ENCODE data around the gene KIRREL2. TPM values are rescaled to one million over a fixed set of nuclear protein-coding genes. Genes with fewer than 3 reads are reported as not detected.
"Not testable (repeated sequence)": the region's sequence is repeated elsewhere in the genome, so short reads cannot be mapped to it uniquely, and the experiment has no call there.

The KIRREL2 gene
- total RNA-seq, 1 experiment from 2014 or later = not detected

GRCh38 chr19:35897706-35898451, 41.2 kb downstream of the KIRREL2 start:
- no peak for DNase-seq (ENCODE audit: low read depth)

GRCh38 chr19:35898499-35898809, 41.7 kb downstream of the KIRREL2 start:
- no peak for DNase-seq (ENCODE audit: low read depth)

GRCh38 chr19:35899547-35900214, 43.0 kb downstream of the KIRREL2 start:
- DNase-seq (ENCODE audit: low read depth) = peak; percentile 77

GRCh38 chr19:35901055-35901644, 44.4 kb downstream of the KIRREL2 start:
- no peak for DNase-seq (ENCODE audit: low read depth)

GRCh38 chr19:35901854-35902661, 45.3 kb downstream of the KIRREL2 start, which contains the start of gene HCST:
Gene HCST (plus strand): TSS chr19:35902529. CDS start chr19:35902594, 65 bp downstream.
- DNase-seq (ENCODE audit: low read depth) = no peak

- no peak for DNase-seq (ENCODE audit: low read depth)
Observed at GRCh38 chr19:35902870-35903475, 46.3 kb downstream of the KIRREL2 start.

GRCh38 chr19:35903550-35904179, 47.0 kb downstream of the KIRREL2 start:
- peak; percentile 77 for DNase-seq (ENCODE audit: low read depth)

- DNase-seq (ENCODE audit: low read depth) = no peak
Observed at GRCh38 chr19:35904311-35905068, 47.8 kb downstream of the KIRREL2 start.

- peak; percentile 31 for DNase-seq (ENCODE audit: low read depth)
Observed at GRCh38 chr19:35905178-35905727, 48.5 kb downstream of the KIRREL2 start.

- DNase-seq (ENCODE audit: low read depth) = no peak
Observed at GRCh38 chr19:35907377-35907745, 50.6 kb downstream of the KIRREL2 start.

- no peak for DNase-seq (ENCODE audit: low read depth)
Observed at GRCh38 chr19:35908010-35908441, 51.3 kb downstream of the KIRREL2 start, which contains the start of gene TYROBP. Gene TYROBP (minus strand): TSS chr19:35908295. CDS start chr19:35908228, 67 bp downstream.

- DNase-seq (ENCODE audit: low read depth) = no peak
Observed at GRCh38 chr19:35908973-35909683, 52.4 kb downstream of the KIRREL2 start.

- DNase-seq (ENCODE audit: low read depth) = no peak
Observed at GRCh38 chr19:35909684-35910035, 52.9 kb downstream of the KIRREL2 start.

GRCh38 chr19:35910355-35910754, 53.6 kb downstream of the KIRREL2 start:
- not testable (repeated sequence) for DNase-seq (ENCODE audit: low read depth)

GRCh38 chr19:35911173-35911572, 54.5 kb downstream of the KIRREL2 start:
- no peak for DNase-seq (ENCODE audit: low read depth)

GRCh38 chr19:35911790-35912189, 55.1 kb downstream of the KIRREL2 start:
- DNase-seq (ENCODE audit: low read depth) = peak; percentile 33

GRCh38 chr19:35913589-35913988, 56.9 kb downstream of the KIRREL2 start:
- peak; percentile 10 for DNase-seq (ENCODE audit: low read depth)

- DNase-seq (ENCODE audit: low read depth) = no peak
Observed at GRCh38 chr19:35915443-35915842, 58.7 kb downstream of the KIRREL2 start.

All from HT1080 (cell line).